Uterus (tissue), 4 donors: ENCODE data around the gene PRKN. TPM values are rescaled to one million over a fixed set of nuclear protein-coding genes. Genes with fewer than 3 reads are reported as not detected.

ENCODE experiments used
- DNase-seq, 2 donors: peaks; one replicate each; pipeline ENCODE4 v3.0.0-alpha.2; 2019 to 2020
- H3K27ac ChIP-seq, 2 donors: fragments of 200-600 bp; sonication (generic); 1 replicate in 1 of 2; 2 replicates in 1 of 2; pipeline ENCODE4 v1.5.1; 2016 to 2018
- H3K27me3 ChIP-seq, 2 donors: fragments of 200-600 bp; sonication (generic); one replicate each; pipeline ENCODE4 v1.5.1; 2018 to 2019; ENCODE audit warnings: control low read depth in 1 of 2
- H3K36me3 ChIP-seq, 2 donors: fragments of 200-600 bp; sonication (generic); one replicate each; pipeline ENCODE4 v1.5.1; 2019; ENCODE audit warnings: control low read depth in 1 of 2
- H3K4me1 ChIP-seq, 2 donors: fragments of 200-600 bp; sonication (generic); one replicate each; pipeline ENCODE4 v1.5.1; 2018 to 2019; ENCODE audit warnings: control low read depth in 1 of 2
- H3K4me3 ChIP-seq, 2 donors: fragments of 200-600 bp; sonication (generic); 1 replicate in 1 of 2; 2 replicates in 1 of 2; pipeline ENCODE4 v1.5.1; 2018 to 2019; ENCODE audit warnings: mild to moderate bottlenecking in 1 of 2
- H3K9me3 ChIP-seq, 2 donors: fragments of 200-600 bp; sonication (generic); one replicate each; pipeline ENCODE4 v1.5.1; 2019; ENCODE audit warnings: control low read depth in 1 of 2
- POLR2A ChIP-seq, 2 donors: fragments of 450-650 bp; IDR thresholded peaks; one replicate each; pipeline ENCODE4 v1.6.1; 2016; ENCODE audit warnings: antibody characterized with exemption in 2 of 2, mild to moderate bottlenecking in 1 of 2, moderate library complexity in 1 of 2
- intact Hi-C: fragments of 100-400 bp; cut with DNase I; formaldehyde crosslinking; loops from one replicate; pipeline ENCODE4 v1.15.1; 2023; ENCODE audit warnings: low total_unique reads
- total RNA-seq, 4 donors: library from RNA; depleted of rRNA in 3 of 4; stranded (reverse); fragments of >200 nt in 3 of 4; gene quantifications; one replicate each; pipeline versions ENCODE4 v1.1.0 to v1.2.4, GENCODE V29; 2014 to 2023
- TF ChIP-seq, protein P1 (sequence below), 4 experiments: fragments of 200-600 bp in 2 of 4; fragments of 450-650 bp in 2 of 4; sonication (generic) in 2 of 4; IDR thresholded peaks; one replicate each; pipeline ENCODE4 v1.5.1; 2016 to 2019; ENCODE audit warnings: antibody characterized with exemption in 4 of 4, mild to moderate bottlenecking in 2 of 4, moderate library complexity in 1 of 4
- donor health status: DM: yes; HTN: yes; CAD: no.

PRKN gene
- total RNA-seq, 4 donors from 2014 or later: 10.2 to 21.3 (median 13.1) TPM

DNA sequence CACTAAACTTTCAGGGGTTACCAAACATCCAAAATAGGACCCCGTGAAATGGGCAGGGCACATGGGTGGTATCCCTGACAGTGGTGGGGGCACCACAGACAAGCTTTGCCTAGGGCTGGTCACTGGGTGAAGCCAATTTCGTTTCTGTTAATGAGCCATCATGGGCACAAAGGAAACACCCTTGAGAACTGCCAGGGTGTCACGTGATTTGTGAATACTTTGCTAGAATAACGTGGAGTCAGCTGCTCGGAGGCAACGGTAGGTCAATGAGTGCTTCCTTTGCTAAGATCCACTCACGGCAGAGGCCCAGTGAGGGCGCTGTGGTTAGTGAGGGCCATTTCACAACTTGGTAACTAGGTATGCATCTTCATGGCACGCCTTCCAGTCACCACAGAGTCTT, 1366.0 kb downstream of the PRKN start:
- H3K27ac ChIP-seq: no peak overlapping the region
- TF ChIP-seq POLR2A (IDR thresholded peaks at IDR 0.05): no peak
- TF ChIP-seq, protein P1, sequence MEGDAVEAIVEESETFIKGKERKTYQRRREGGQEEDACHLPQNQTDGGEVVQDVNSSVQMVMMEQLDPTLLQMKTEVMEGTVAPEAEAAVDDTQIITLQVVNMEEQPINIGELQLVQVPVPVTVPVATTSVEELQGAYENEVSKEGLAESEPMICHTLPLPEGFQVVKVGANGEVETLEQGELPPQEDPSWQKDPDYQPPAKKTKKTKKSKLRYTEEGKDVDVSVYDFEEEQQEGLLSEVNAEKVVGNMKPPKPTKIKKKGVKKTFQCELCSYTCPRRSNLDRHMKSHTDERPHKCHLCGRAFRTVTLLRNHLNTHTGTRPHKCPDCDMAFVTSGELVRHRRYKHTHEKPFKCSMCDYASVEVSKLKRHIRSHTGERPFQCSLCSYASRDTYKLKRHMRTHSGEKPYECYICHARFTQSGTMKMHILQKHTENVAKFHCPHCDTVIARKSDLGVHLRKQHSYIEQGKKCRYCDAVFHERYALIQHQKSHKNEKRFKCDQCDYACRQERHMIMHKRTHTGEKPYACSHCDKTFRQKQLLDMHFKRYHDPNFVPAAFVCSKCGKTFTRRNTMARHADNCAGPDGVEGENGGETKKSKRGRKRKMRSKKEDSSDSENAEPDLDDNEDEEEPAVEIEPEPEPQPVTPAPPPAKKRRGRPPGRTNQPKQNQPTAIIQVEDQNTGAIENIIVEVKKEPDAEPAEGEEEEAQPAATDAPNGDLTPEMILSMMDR (IDR thresholded peaks at IDR 0.05): no peak
- H3K4me1 ChIP-seq: no peaks in the 10 kb centered on the region
- no peaks in the 10 kb centered on the region for H3K36me3 ChIP-seq
- H3K27me3 ChIP-seq: no peaks in the 10 kb centered on the region
- no peak for DNase-seq
- intact Hi-C loops: no loop called here
- no peak overlapping the region for H3K4me3 ChIP-seq
- no peaks in the 10 kb centered on the region for H3K9me3 ChIP-seq

DNA sequence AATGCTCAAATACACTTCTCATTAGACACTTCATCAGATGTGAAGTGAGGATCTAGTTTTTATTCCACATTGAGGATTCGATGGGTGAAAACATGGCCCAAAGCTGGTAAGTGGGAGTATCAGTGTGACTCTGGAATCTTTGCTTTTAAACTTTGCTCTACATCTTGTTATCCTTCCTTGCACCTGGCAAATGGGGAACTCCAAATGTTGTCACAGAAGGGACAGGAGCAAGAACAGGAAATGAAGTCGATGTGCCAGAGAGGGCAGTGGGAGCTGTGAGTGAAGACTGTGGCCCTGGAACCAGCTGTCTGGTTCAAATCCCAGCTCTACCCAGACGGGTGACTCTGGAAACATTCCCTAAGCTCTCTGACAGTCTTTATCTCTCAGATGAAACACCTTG, 1367.0 kb downstream of the PRKN start:
- Histone ChIP-seq H3K36me3 (no peaks in the 10 kb centered on the region), H3K4me3 (no peak overlapping the region), H3K4me1 (no peaks in the 10 kb centered on the region), H3K27ac (no peak overlapping the region), H3K27me3 (no peaks in the 10 kb centered on the region), H3K9me3 (no peaks in the 10 kb centered on the region)
- no peak for DNase-seq
- TF ChIP-seq, protein P1 (IDR thresholded peaks at IDR 0.05): no peak
- TF ChIP-seq POLR2A (IDR thresholded peaks at IDR 0.05): no peak
- intact Hi-C loops: no loop called here

DNA sequence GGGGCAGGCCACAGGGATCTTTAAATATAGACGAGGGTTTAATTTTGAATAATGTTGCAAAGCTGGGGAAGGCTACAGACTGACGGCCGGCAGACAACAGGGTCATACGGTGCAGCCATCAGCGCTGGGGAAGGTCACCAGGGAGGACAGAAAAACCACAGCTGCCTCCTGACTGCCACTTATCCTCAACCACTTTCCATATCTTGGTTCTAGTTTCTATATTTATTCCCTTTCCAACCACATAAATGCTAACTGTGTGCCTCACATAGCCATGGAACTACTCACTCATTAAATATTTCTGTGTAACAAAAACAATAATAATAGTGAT, 1368.0 kb downstream of the PRKN start:
- Histone ChIP-seq H3K4me3 (no peak overlapping the region), H3K27me3 (no peaks in the 10 kb centered on the region), H3K36me3 (no peaks in the 10 kb centered on the region), H3K4me1 (no peaks in the 10 kb centered on the region), H3K9me3 (no peaks in the 10 kb centered on the region), H3K27ac (no peak overlapping the region)
- intact Hi-C loops: no loop called here
- DNase-seq: no peak
- TF ChIP-seq, protein P1 (IDR thresholded peaks at IDR 0.05): no peak
- no peak for TF ChIP-seq POLR2A (IDR thresholded peaks at IDR 0.05)

DNA sequence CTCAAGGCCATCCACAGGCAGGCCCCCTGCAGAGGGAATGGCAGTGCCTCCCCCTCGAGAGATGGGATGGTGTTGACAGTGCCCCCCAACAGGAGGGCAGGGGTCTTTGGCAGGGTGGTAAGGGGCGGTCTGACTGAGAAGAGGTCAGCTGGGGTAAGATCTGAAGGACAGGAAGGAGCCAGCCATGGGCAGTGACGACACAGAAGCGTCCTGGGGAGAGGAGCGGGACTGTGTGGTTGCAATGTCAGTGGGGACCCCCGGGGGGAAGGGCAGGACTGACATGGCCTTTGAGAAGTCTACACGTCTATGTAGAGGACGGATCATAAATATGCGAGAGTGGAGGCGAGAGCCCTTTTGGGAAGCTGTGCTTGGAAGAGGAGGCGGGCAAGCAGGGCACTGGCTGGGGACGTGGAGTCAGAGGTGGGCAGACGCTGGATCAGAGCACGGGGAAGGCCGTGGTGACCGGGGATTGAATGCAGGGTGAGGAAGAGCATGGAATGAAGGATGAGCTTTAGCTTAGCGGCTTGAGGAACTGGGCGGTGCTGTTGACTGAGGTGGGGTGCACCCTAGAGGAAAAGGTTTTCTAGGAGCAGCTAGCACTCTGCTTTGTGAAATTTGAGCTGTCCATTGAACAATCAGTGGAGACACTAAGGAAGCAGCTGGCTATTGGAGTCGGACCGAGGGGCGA, 1371.3 kb downstream of the PRKN start:
- no peaks in the 10 kb centered on the region for H3K4me1 ChIP-seq
- no peaks in the 10 kb centered on the region for H3K9me3 ChIP-seq
- no peak for DNase-seq
- H3K4me3 ChIP-seq: no peak overlapping the region
- no peaks in the 10 kb centered on the region for H3K27me3 ChIP-seq
- intact Hi-C loops: no loop called here
- H3K36me3 ChIP-seq: no peaks in the 10 kb centered on the region
- no peak overlapping the region for H3K27ac ChIP-seq
- no peak for TF ChIP-seq POLR2A (IDR thresholded peaks at IDR 0.05)
- TF ChIP-seq, protein P1 (IDR thresholded peaks at IDR 0.05): no peak

DNA sequence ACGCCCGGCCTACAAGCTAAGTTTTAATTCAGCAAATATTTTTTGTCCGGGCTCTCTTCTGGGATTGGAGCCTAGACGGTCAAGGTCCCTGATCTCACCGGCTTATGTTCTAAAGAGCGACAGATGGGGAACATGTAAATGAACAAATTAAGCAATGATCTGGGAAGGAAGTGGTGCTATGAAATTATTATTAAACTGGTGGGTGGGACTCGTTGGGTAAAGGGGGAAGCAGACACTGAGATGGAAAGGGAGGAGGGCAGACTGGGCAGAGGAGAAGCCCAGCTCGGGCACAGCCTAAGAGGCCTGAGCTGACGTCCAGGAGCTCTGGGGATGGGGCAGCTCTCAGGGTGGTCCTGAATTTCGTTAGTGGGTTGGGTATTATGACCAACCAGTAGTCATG, 1371.9 kb downstream of the PRKN start:
- intact Hi-C loops: no loop called here
- no peaks in the 10 kb centered on the region for H3K36me3 ChIP-seq
- no peak overlapping the region for H3K27ac ChIP-seq
- no peak for DNase-seq
- TF ChIP-seq, protein P1 (IDR thresholded peaks at IDR 0.05): no peak
- no peak for TF ChIP-seq POLR2A (IDR thresholded peaks at IDR 0.05)
- no peaks in the 10 kb centered on the region for H3K27me3 ChIP-seq
- no peak overlapping the region for H3K4me3 ChIP-seq
- no peaks in the 10 kb centered on the region for H3K9me3 ChIP-seq
- H3K4me1 ChIP-seq: no peaks in the 10 kb centered on the region
